Activated gamma-delta T cell (primary cell): Measurements from ENCODE around the gene MAK.
"Not testable (repeated sequence)": the region's sequence is repeated elsewhere in the genome, so short reads cannot be mapped to it uniquely, and the experiment has no call there.

ENCODE experiments used
- DNase-seq: peaks from one replicate; lab custom pipeline; 2025; lab: John Stamatoyannopoulos, UW

MAK gene

GRCh38 chr6:10854922-10855632 lies 16.7 kb upstream of the MAK start:
- no peak for DNase-seq

GRCh38 chr6:10853849-10854300 lies 15.5 kb upstream of the MAK start:
- DNase-seq, result not testable (repeated sequence)

GRCh38 chr6:10852361-10852960 lies 14.1 kb upstream of the MAK start:
- no peak for DNase-seq

- DNase-seq, result no peak
These were observed 12.4 kb upstream of the MAK start for GRCh38 chr6:10850728-10851127.

GRCh38 chr6:10849901-10850300 lies 11.6 kb upstream of the MAK start:
- no peak for DNase-seq

GRCh38 chr6:10847684-10848083 lies 9.3 kb upstream of the MAK start:
- DNase-seq, result no peak

GRCh38 chr6:10843554-10843953 lies 5.2 kb upstream of the MAK start:
- DNase-seq, result no peak

GRCh38 chr6:10838794-10839333 lies 525 bp upstream of the MAK start:
- no peak for DNase-seq

GRCh38 chr6:10837622-10837994 lies 731 bp downstream of the MAK start:
- no peak for DNase-seq

- DNase-seq, result no peak
These were observed 1.2 kb downstream of the MAK start for GRCh38 chr6:10837009-10837621.

- DNase-seq, result no peak
These were observed 3.5 kb downstream of the MAK start for GRCh38 chr6:10834823-10835222.

- DNase-seq, result no peak
These were observed 6.7 kb downstream of the MAK start for GRCh38 chr6:10831609-10832008.

GRCh38 chr6:10824819-10825218 lies 13.5 kb downstream of the MAK start:
- DNase-seq, result no peak

- no peak for DNase-seq
These were observed 14.0 kb downstream of the MAK start for GRCh38 chr6:10824297-10824696.

GRCh38 chr6:10814176-10814575 lies 24.2 kb downstream of the MAK start:
- not testable (repeated sequence) for DNase-seq

- DNase-seq, result no peak
These were observed 29.2 kb downstream of the MAK start for GRCh38 chr6:10809098-10809497.

GRCh38 chr6:10808376-10808775 lies 30.0 kb downstream of the MAK start:
- DNase-seq, result no peak

- DNase-seq, result no peak
These were observed 37.0 kb downstream of the MAK start for GRCh38 chr6:10801224-10801848.

GRCh38 chr6:10800810-10801209 lies 37.5 kb downstream of the MAK start:
- no peak for DNase-seq

- no peak for DNase-seq
These were observed 44.1 kb downstream of the MAK start for GRCh38 chr6:10794239-10794638.

- DNase-seq, result no peak
These were observed 44.6 kb downstream of the MAK start for GRCh38 chr6:10793695-10794094.

- no peak for DNase-seq
These were observed 45.3 kb downstream of the MAK start for GRCh38 chr6:10793035-10793434.

- no peak for DNase-seq
These were observed 46.2 kb downstream of the MAK start for GRCh38 chr6:10792101-10792500.
